CD4-positive, alpha-beta T cell treated with Interferon alpha-2 for 1 hour (primary cell): Measurements from ENCODE around the gene PDE4B.
A peak's percentile ranks its signal among the peaks of the same experiment; 100 is the strongest.
"Not testable (repeated sequence)": the region's sequence is repeated elsewhere in the genome, so short reads cannot be mapped to it uniquely, and the experiment has no call there.

Source experiments
- DNase-seq, 2 donors: peaks; one replicate each; pipeline ENCODE4 v3.0.0-alpha.2; 2020 to 2022

PDE4B gene

DNA sequence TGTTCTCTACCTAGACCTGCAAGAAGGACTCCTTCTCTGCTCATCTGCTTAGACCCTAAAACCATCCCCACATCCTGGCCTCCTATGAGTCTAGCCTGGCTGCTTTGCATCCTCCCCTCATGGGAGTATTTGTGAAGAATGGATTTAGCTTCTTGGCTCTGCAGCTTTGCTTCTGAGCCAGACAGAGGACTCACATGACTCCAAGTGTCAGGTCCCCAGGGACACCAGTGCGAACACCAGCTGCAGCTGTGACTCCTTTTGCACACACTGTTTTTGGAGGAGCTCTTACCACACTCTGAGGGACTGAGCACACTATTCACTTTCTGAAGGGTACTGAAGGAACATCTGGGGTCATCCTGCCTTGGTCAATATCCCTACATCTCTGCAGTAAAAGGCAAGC is 609.5 kb downstream of the PDE4B start:
- peak in 1 of 2 donors; percentile 70 for DNase-seq

DNA sequence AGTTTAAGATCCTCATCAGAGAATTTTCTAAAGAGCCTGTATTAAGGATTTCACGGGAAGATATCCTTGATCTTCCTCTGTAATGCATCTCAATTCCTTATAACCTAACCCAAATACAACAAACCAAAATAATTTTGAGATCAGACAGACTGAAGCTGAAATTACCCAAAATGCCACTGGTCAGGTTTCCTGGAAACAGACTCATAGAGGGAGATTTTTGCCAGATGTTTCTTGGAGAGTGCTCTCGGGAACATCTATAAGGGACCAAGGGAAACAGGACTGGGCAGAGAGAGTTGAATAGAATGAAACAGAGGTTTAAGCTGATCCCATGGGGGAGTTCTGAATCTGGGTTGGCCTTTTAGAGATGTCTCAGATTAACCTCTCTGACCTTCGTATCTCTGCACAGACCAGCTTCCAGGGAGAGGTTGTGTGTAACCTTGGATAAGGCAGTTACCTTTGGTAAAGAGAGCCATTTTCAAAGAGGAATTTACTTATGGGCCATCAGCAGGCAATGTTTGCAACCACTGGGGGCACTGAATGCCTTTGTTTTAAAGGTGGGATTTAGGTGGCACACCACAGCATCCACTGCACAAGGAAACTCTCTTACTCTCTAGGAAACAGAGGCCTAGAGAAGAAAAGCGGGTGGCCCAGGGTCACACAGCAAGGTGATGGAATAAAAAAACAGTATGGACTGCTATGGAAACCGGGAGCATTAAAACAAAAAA is 610.5 kb downstream of the PDE4B start:
- no peak for DNase-seq

DNA sequence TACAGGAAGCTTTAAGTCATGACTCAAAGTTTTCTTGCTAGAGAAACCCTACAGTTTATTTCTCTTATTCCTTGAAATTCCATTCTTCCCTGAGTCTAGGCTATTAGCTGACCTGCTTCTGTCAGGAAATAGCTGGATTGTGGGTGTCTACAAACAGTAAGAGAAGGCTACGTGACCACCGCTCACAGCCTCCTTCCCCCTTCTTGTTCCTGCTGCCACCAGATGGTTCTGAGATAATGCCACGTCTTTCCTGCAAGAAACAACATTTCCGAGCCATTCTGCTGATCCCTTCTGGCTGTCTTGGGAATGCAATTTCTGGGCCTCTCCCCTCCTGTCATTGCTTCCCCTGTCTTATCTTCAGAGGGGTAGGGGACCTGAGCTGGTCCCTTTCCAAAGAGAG is 612.4 kb downstream of the PDE4B start:
- no peak for DNase-seq

DNA sequence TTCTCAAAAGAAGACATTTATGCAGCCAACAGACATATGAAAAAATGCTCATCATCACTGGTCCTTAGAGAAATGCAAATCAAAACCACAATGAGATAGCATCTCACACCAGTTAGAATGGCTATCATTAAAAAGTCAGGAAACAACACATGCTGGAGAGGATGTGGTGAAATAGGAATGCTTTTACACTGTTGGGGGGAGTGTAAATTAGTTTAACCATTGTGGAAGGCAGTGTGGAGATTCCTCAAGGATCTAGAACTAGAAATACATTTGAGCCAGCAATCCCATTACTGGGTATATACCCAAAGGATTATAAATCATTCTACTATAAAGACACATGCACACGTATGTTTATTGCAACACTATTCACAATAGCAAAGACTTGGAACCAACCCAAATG is 618.8 kb downstream of the PDE4B start:
- peak in 1 of 2 donors; percentile 19 for DNase-seq

DNA sequence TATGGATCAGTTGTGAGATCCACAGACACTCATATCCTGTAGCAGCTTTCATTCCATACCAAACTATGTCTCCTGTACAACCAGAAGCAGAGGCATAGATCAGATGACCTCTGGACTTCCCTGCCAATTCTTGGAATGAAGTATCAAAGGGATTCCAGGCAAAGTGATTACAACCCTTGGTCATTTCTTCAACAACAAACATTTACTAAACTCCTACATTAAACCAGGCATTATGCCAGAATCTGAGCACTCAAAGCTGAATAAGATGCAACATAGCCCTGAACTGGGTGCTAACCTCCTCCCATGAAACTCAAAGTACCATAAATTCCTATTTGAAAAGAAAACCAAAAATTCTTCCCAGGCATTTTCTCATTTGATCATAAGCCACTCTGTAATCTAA is 620.0 kb downstream of the PDE4B start:
- DNase-seq: no peak

DNA sequence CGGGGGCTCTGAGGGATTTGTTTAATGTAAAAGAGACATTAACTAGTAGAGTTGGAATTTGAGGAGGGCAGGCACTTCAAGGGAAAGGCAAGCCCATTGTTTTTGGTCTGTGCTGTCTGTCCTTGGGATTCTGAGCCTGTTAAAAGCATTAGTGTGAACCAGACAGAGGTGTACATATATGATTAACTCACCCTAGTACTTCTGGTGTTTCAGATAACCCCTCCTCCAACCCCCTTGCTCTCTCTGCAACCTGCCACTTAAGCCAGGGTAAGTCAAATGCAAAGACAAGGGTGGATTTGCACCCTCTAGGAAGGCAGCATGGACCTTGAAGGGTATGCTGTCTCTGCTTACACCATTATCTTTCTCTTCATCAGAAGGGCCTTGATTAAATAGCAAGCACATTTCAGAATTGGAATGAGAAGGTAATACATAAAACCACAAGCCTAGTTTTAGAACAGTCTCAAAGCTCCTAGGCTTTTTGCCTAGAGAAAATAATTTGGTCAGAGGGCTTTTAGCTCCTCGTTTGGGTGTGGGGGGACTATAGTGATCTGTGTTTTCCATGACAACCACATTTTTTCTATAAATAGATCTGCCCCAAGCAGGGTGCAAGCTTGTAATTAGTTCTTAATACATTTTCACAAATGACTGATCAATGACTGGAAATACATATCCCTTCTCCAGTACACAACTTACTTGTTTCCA is 620.6 kb downstream of the PDE4B start:
- no peak for DNase-seq

DNA sequence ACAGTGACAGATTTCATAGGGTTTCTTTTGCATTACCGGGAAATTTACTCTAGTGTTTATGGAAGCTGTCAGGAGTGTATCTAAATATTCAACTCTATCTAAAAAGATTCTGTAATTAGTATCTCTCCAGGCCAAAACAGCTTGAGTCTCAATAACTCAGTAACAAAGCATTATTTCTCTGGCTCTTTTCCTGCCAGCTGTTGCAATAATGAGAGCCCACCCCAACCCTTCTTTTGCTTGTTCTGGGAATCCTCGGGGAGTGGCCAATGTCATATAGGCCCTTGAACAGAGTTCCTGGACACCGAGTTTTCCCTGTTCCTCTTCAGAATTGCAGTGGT is 621.1 kb downstream of the PDE4B start:
- DNase-seq: no peak

DNA sequence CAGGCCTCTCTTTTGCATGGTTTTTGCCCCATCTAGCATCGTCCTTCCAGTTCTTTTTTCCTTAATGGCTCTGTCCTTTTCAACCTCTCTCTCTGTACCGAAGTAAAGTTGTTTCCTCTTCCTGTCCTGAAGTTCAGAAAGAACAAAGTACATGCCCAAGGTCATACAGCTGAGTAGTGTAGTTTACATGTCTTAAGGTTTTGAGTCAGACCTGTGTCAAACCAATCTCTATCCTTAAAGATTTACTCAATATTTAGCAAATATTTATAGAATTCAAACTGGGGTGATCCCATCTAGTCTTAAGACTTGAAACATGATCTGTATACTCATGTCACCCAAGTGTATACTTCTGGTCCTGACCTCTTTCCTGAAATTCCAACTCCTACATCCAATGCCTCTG is 622.6 kb downstream of the PDE4B start:
- DNase-seq: no peak

DNA sequence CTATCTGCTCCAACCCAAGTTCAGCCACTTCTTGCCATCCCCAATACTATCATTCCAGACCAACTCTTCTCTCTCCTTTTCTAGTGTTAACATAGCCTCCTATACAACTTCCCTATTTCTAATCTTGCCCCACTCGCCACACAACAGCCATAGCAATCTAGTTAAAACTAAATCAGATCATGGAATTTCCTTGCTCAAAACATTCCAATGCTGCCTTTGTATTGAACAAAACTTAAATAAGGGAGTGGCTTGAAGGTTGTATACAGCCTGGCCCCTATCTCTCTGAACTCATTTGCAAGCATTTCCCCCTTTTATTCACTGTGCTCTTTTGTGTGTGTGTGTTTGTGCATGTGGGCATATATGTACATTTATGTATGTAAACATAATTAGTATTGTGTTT is 623.2 kb downstream of the PDE4B start:
- no peak for DNase-seq

DNA sequence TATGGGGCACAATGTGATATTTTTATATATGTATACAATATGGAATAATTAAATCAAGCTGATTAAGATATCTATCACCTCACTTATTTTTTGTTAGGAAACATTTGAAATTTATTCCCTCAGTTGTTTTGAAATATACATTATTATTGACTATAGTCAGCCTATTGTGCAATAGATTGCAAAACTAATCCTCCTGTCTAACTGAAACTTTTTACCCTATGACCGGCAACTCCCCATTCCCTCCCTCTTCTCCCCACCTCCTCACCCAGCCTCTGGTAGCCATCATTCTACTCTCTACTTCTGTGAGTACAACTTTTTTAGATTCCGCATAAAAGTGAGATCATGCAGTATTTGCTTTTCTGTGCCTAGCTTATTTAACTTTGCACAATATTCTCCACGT is 623.6 kb downstream of the PDE4B start:
- no peak for DNase-seq

DNA sequence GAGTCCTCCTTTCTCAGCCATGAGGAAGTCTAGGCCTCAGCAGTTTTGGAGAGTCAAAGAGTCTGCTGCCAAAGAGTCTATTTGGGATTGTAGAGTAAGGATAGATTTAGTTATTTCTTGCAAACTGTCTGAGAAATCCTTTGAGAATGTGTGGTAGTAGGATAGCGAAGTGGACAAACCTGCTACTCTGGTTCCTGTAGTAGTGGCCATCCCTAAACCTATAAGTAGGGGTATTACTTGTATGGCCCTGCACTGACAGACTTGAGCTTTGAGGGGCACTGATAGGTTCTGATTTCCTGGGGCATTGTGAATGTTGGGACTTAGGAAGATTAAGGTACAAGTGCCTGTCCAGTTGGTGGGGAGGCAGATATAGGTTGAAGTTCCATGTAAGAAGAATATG is 625.3 kb downstream of the PDE4B start:
- DNase-seq: no peak

DNA sequence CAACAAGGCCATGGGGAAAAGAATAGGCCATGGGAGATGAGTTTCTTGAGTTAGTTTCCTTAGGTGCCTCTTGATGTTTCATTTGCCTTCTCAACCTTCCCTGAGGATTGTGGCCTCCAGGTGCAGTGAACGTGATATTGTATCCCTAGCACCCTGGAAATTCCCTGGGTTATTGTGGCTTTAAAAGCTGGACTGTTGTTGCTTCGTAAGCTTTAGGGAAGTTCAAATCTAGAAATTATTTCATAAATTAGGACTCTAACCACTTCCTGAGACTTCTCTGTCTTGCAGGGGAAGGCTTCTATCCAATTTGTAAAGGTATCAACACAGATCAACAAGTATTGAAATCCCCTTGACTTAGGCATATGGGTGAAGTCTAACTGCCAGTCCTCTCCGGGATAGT is 627.5 kb downstream of the PDE4B start:
- not testable (repeated sequence) for DNase-seq

DNA sequence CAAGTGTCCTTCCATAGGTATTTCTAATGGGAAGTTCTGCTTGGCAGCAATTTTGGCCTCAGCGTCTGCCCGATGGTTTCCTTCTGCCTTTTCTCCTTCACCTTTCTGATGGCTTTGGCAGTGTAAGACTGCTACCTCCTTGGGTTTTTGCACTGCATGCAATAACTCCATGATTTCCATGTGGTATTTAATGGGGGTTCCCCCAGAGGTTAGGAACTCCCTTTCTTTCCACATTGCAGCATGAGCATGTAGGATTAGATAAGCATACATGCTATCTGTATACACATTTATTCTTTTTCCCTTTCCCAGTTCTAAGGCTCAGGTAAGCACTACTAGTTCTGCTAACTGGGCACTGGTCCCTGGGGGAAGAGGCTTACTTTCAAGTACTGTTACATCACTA is 628.2 kb downstream of the PDE4B start:
- not testable (repeated sequence) for DNase-seq

DNA sequence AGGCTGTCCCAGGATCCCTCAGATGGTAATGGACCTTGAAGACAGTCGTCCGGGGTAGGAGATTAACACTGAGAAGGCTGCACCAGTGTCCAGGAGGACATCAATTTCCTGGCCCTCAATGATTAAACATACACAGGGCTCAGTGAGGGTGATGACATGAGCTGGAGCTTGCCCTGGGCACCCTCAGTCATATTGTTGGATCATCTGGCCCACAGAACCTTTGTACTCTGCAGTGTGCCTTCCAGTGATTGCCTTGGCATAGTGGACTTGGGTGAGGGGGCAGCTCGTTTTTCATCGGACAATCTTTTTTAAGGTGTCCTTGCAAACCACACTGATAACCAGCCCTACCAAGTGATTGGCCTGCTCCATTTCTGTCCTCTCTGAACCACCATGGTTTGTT is 630.1 kb downstream of the PDE4B start:
- DNase-seq: no peak
